H1 (cell line): ENCODE measurements around the gene SLC25A15. TPM values are rescaled to one million over a fixed set of nuclear protein-coding genes. Genes with fewer than 3 reads are reported as not detected.

Source experiments
- CTCF ChIA-PET: fragments of 300-600 bp; sonication (Branson Sonifier 250); formaldehyde crosslinking; loops from one replicate; lab custom pipeline; 2021; ENCODE audit not compliant: partially characterized antibody; lab: Charles Lee
- POLR2A ChIA-PET: fragments of 300-600 bp; sonication (Branson Sonifier 250); formaldehyde crosslinking; loops from one replicate; lab custom pipeline; 2021; ENCODE audit warnings: inconsistent platforms; ENCODE audit not compliant: partially characterized antibody; lab: Charles Lee
- DNase-seq, 2 experiments: peaks; one replicate each; pipeline versions ENCODE4 v3.0.0 to v3.0.0-alpha.2; 2010 to 2022; ENCODE audit warnings: low spot score in 2 of 2, low read depth in 1 of 2, mixed read lengths in 1 of 2
- FAIRE-seq: peaks from 2 replicates; lab custom pipeline; 2011; peaks lifted over from hg19 to GRCh38; lab: Jason Lieb, UNC
- H2AFZ ChIP-seq: 2 replicates; pipeline ENCODE4 v1.8.1; 2012; ENCODE audit warnings: low read length, inconsistent platforms
- H2AK5ac ChIP-seq: 2 replicates; pipeline ENCODE4 v1.6.1; 2013; ENCODE audit warnings: low read depth, low read length
- H2BK120ac ChIP-seq: replicated peaks from 2 replicates; pipeline ENCODE3; 2013; ENCODE audit warnings: low read depth, low read length, inconsistent platforms
- H2BK12ac ChIP-seq: 2 replicates; pipeline ENCODE4 v1.6.1; 2013; ENCODE audit warnings: low read depth, low read length
- H2BK15ac ChIP-seq: 2 replicates; pipeline ENCODE4 v1.6.1; 2013; ENCODE audit warnings: low read length
- H2BK20ac ChIP-seq: 2 replicates; pipeline ENCODE4 v1.6.1; 2013; ENCODE audit warnings: low read length
- H2BK5ac ChIP-seq: 2 replicates; pipeline ENCODE4 v1.6.1; 2013; ENCODE audit warnings: low read depth, low read length
- H3K14ac ChIP-seq: 2 replicates; pipeline ENCODE4 v1.6.1; 2013; ENCODE audit warnings: inconsistent platforms; ENCODE audit not compliant: insufficient read length
- H3K18ac ChIP-seq: 2 replicates; pipeline ENCODE4 v1.6.1; 2013; ENCODE audit warnings: low read length; ENCODE audit errors: extremely low read depth
- H3K23ac ChIP-seq: 2 replicates; pipeline ENCODE4 v1.6.1; 2013; ENCODE audit warnings: inconsistent platforms; ENCODE audit not compliant: insufficient read length
- H3K23me2 ChIP-seq: 2 replicates; pipeline ENCODE4 v1.6.1; 2013; ENCODE audit warnings: low read depth, low read length
- H3K27ac ChIP-seq: 2 replicates; pipeline ENCODE4 v1.6.1; 2011; ENCODE audit warnings: low read depth, low read length, inconsistent platforms
- H3K27me3 ChIP-seq, 4 experiments: replicated peaks in 1 of 4; 1 replicate in 1 of 4; 2 replicates in 3 of 4; pipeline versions ENCODE4 v1.6.1 to v1.8.1; 2011 to 2013; ENCODE audit warnings: low read length in 3 of 4, mild to moderate bottlenecking in 3 of 4, inconsistent platforms in 2 of 4, mixed read lengths in 2 of 4, moderate library complexity in 1 of 4; ENCODE audit not compliant: control insufficient read depth in 3 of 4, insufficient read depth in 3 of 4; ENCODE audit errors: extremely low read depth in 1 of 4
- H3K36me3 ChIP-seq, 4 experiments: 2 replicates each; pipeline versions ENCODE4 v1.6.1 to v1.8.1; 2011 to 2013; ENCODE audit warnings: mild to moderate bottlenecking in 4 of 4, low read length in 3 of 4, moderate library complexity in 2 of 4, control low read depth in 1 of 4, inconsistent platforms in 1 of 4; ENCODE audit not compliant: insufficient read depth in 4 of 4, control insufficient read depth in 2 of 4
- H3K4ac ChIP-seq: replicated peaks from 2 replicates; pipeline ENCODE3; 2013; ENCODE audit warnings: low read length, low read depth, mixed read lengths, inconsistent platforms; ENCODE audit not compliant: insufficient read length
- H3K4me1 ChIP-seq, 4 experiments: replicated peaks in 1 of 4; 1 replicate in 1 of 4; 2 replicates in 3 of 4; pipeline versions ENCODE4 v1.6.1 to v1.8.1; 2011 to 2013; ENCODE audit warnings: low read length in 3 of 4, inconsistent platforms in 2 of 4, mixed read lengths in 1 of 4; ENCODE audit not compliant: insufficient read depth in 4 of 4, control insufficient read depth in 3 of 4
- H3K4me2 ChIP-seq, 2 experiments: 2 replicates each; pipeline versions ENCODE4 v1.6.1 to v1.8.1; 2011 to 2013; ENCODE audit warnings: low read depth in 2 of 2, low read length in 2 of 2, control low read depth in 1 of 2, inconsistent platforms in 1 of 2, mild to moderate bottlenecking in 1 of 2; ENCODE audit not compliant: insufficient read depth in 1 of 2
- H3K4me3 ChIP-seq, 4 experiments: fragments of 200-600, 300-600 bp in 1 of 4; sonication (generic), shearing (Covaris generic), sonication (Bioruptor Twin) in 1 of 4; 2 replicates each; pipeline versions ENCODE4 v1.5.1 to v1.8.1; 2011 to 2016; ENCODE audit warnings: low read length in 4 of 4, low read depth in 3 of 4, control low read depth in 2 of 4, inconsistent platforms in 2 of 4, mild to moderate bottlenecking in 2 of 4, mixed read lengths in 1 of 4, moderate library complexity in 1 of 4; ENCODE audit not compliant: insufficient read depth in 2 of 4; ENCODE audit errors: extremely low read depth in 1 of 4
- H3K56ac ChIP-seq: replicated peaks from 2 replicates; pipeline ENCODE3; 2013; ENCODE audit warnings: low read depth, mild to moderate bottlenecking, mixed read lengths, low read length, inconsistent platforms; ENCODE audit not compliant: insufficient read length
- H3K79me1 ChIP-seq: 2 replicates; pipeline ENCODE4 v1.6.1; 2013; ENCODE audit warnings: low read depth, low read length, control low read depth
- H3K79me2 ChIP-seq, 2 experiments: 2 replicates each; pipeline versions ENCODE4 v1.6.1 to v1.8.1; 2012 to 2013; ENCODE audit warnings: low read length in 2 of 2, mild to moderate bottlenecking in 2 of 2, inconsistent platforms in 1 of 2; ENCODE audit not compliant: insufficient read depth in 2 of 2, control insufficient read depth in 1 of 2
- H3K9ac ChIP-seq, 4 experiments: replicated peaks in 1 of 4; 1 replicate in 1 of 4; 2 replicates in 3 of 4; pipeline versions ENCODE4 v1.6.1 to v1.8.1; 2011 to 2013; ENCODE audit warnings: low read depth in 3 of 4, low read length in 3 of 4, control low read depth in 2 of 4, mild to moderate bottlenecking in 2 of 4, moderate library complexity in 2 of 4, inconsistent platforms in 1 of 4; ENCODE audit errors: extremely low read depth in 1 of 4
- H3K9me3 ChIP-seq, 2 experiments: 2 replicates each; pipeline versions ENCODE4 v1.6.1 to v1.8.1; 2012 to 2013; ENCODE audit warnings: mild to moderate bottlenecking in 2 of 2, moderate library complexity in 2 of 2, control low read depth in 1 of 2, inconsistent platforms in 1 of 2, low read depth in 1 of 2, low read length in 1 of 2, mixed read lengths in 1 of 2; ENCODE audit not compliant: insufficient read depth in 2 of 2
- H4K20me1 ChIP-seq, 2 experiments: replicated peaks in 1 of 2; 2 replicates each; pipeline versions ENCODE3 to v1.8.1; 2011 to 2013; ENCODE audit warnings: inconsistent platforms in 2 of 2, low read length in 2 of 2, mild to moderate bottlenecking in 1 of 2; ENCODE audit not compliant: insufficient read depth in 2 of 2, control insufficient read depth in 1 of 2
- H4K5ac ChIP-seq: 2 replicates; pipeline ENCODE4 v1.6.1; 2013; ENCODE audit warnings: low read length, low read depth, mixed read lengths, inconsistent platforms; ENCODE audit not compliant: insufficient read length
- H4K8ac ChIP-seq: 2 replicates; pipeline ENCODE4 v1.8.0; 2013; ENCODE audit warnings: mild to moderate bottlenecking, moderate library complexity, low read length, inconsistent platforms; ENCODE audit not compliant: insufficient read depth; ENCODE audit errors: extremely low read depth
- H4K91ac ChIP-seq: replicated peaks from 2 replicates; pipeline ENCODE3; 2013; ENCODE audit warnings: low read length, mixed read lengths, inconsistent platforms; ENCODE audit not compliant: insufficient read length
- ASH2L ChIP-seq: fragments of 200-600, 300-600 bp; sonication (generic); IDR thresholded peaks from one replicate; pipeline ENCODE4 v1.7.1; 2017; ENCODE audit warnings: low read length
- BCL11A ChIP-seq, 2 experiments: IDR thresholded peaks; one replicate each; pipeline ENCODE4 v1.6.1; 2011; ENCODE audit warnings: low read depth in 2 of 2, low read length in 2 of 2, mild to moderate bottlenecking in 2 of 2
- BRCA1 ChIP-seq: IDR thresholded peaks from 2 replicates; pipeline ENCODE4 v1.6.1; 2012; ENCODE audit warnings: low read depth, low read length, improper control_type of control experiment
- CBX8 ChIP-seq: fragments of 300-800, 300-1000 bp; sonication (generic); IDR thresholded peaks from 2 replicates; pipeline ENCODE4 v1.7.1; 2016; ENCODE audit warnings: low read depth, low read length, borderline replicate concordance
- CHD1 ChIP-seq: IDR thresholded peaks from 2 replicates; pipeline ENCODE4 v1.6.1; 2012; ENCODE audit warnings: low read depth, low read length, improper control_type of control experiment
- CHD2 ChIP-seq: IDR thresholded peaks from 2 replicates; pipeline ENCODE4 v1.6.1; 2012; ENCODE audit warnings: low read length, improper control_type of control experiment
- CTBP2 ChIP-seq: IDR thresholded peaks from 2 replicates; pipeline ENCODE4 v1.7.0; 2011; ENCODE audit warnings: borderline replicate concordance, mild to moderate bottlenecking, moderate library complexity, mixed read lengths, low read length; ENCODE audit not compliant: insufficient read depth, insufficient read length
- KDM4A ChIP-seq: IDR thresholded peaks from one replicate; pipeline ENCODE4 v1.7.1; 2012; ENCODE audit warnings: low read depth, mild to moderate bottlenecking, moderate library complexity, low read length, inconsistent platforms; ENCODE audit not compliant: severe bottlenecking
- POLR2AphosphoS5 ChIP-seq: IDR thresholded peaks from 2 replicates; pipeline ENCODE4 v1.6.1; 2011; ENCODE audit warnings: low read depth, low read length
- RBBP5 ChIP-seq: IDR thresholded peaks from 2 replicates; pipeline ENCODE4 v1.7.1; 2012; ENCODE audit warnings: low read depth, mild to moderate bottlenecking, inconsistent platforms, low read length, moderate library complexity, borderline replicate concordance
- TAF1 ChIP-seq: IDR thresholded peaks from 2 replicates; pipeline ENCODE4 v1.6.1; 2011; ENCODE audit warnings: mild to moderate bottlenecking, low read depth, low read length
- TBP ChIP-seq: IDR thresholded peaks from 2 replicates; pipeline ENCODE4 v1.6.1; 2011; ENCODE audit warnings: low read depth, low read length, improper control_type of control experiment
- WGBS, 2 experiments: shearing (Covaris generic) in 1 of 2; methylation state at CpG; one replicate each; pipeline versions ENCODE4 v1.1.6 to v1.1.7; 2013 to 2015; ENCODE audit warnings: low lambda C conversion rate in 2 of 2, mixed read lengths in 2 of 2, inconsistent platforms in 1 of 2, low coverage in 1 of 2, missing lambda C conversion rate in 1 of 2; ENCODE audit not compliant: insufficient replicate concordance in 2 of 2, insufficient coverage in 1 of 2, insufficient read length in 1 of 2; ENCODE audit errors: extremely low coverage in 1 of 2, missing lambda C conversion rate in 1 of 2; 5-methylcytosine and 5-hydroxymethylcytosine counted together
- polyA plus RNA-seq, 7 experiments: library from polyadenylated mRNA; depleted of rRNA in 3 of 7; stranded (reverse) in 5 of 7; unstranded in 2 of 7; fragments of >200 nt in 5 of 7; fragments of 200-250 nt in 2 of 7; gene quantifications; 1 replicate in 5 of 7; 2 replicates in 1 of 7; 4 replicates in 1 of 7; pipeline versions ENCODE4 v1.2.1 to v1.2.3, GENCODE V29; 2011 to 2013; ENCODE audit warnings: missing spikeins in 2 of 7, mixed read lengths in 2 of 7
- total RNA-seq: library from RNA; stranded (reverse); fragmentation: NEBNext Ultra II Directional; extraction: Animal tissue kit (Norgen Biotek cat#: 25700); gene quantifications from 2 replicates; pipeline ENCODE4 v1.2.1, GENCODE V29; 2021
- TF ChIP-seq, protein P1 (sequence below), 3 experiments: IDR thresholded peaks; 1 replicate in 2 of 3; 2 replicates in 1 of 3; pipeline versions ENCODE4 v1.5.1 to v1.6.1; 2011; ENCODE audit warnings: low read length in 3 of 3, mild to moderate bottlenecking in 3 of 3, inconsistent platforms in 2 of 3, low read depth in 1 of 3, moderate library complexity in 1 of 3; ENCODE audit not compliant: insufficient read depth in 1 of 3; ENCODE audit errors: control extremely low read depth in 1 of 3

SLC25A15 gene
- total and polyA plus RNA-seq, 2 of the 8 experiments (the other 6 are each of a cell fraction or from before 2014, with no cell fraction given), result 12.4 to 23.4 TPM

DNA sequence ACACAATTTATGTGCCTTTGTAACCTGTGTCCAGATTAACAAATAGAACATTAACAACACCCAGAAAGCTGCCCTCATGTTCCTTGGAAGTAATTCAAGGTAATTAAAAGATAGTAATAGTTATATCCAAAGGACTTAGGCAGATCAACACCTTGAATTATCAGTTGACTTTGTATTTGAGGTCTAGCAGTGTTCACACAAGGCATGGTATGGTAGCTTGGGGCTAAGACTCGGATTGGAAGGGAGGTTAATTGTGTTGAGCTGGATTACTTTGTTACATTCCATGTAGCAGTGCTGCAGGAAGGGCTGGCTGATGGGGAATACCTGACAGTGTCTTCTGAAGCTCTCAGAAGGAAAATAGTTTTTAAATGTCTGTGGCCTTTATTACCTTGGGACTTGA is 16.8 kb downstream of the SLC25A15 start:
- Histone ChIP-seq H3K9me3 (no peaks in the 10 kb centered on the region), H2BK120ac (no peak overlapping the region), H2BK5ac (no peak overlapping the region), H4K8ac (no peak overlapping the region), H3K4ac (no peak overlapping the region), H2BK15ac (no peak overlapping the region), H3K4me2 (no peak overlapping the region), H3K56ac (no peak overlapping the region), H3K27me3 (no peaks in the 10 kb centered on the region), H3K23ac (no peak overlapping the region), H2AK5ac (no peak overlapping the region), H3K79me1 (no peaks in the 10 kb centered on the region; the same call in 1 of the 2 replicates), H2AFZ (no peak overlapping the region), H3K18ac (no peak overlapping the region), H3K36me3 (peaks cover 3 to 23% (median 11%) of the 10 kb centered on the region in 4 experiments; a peak in 7 of 8 replicates), H4K91ac (no peak overlapping the region), H3K9ac (no peak overlapping the region), H4K5ac (no peak overlapping the region), H3K23me2 (no peaks in the 10 kb centered on the region), H2BK12ac (no peak overlapping the region), H4K20me1 (peaks cover 0 to 1% of the 10 kb centered on the region in 2 experiments), H3K4me3 (no peak overlapping the region), H3K4me1 (no peaks in the 10 kb centered on the region), H3K27ac (no peak overlapping the region), H3K14ac (no peak overlapping the region), H3K79me2 (no peaks in the 10 kb centered on the region), H2BK20ac (no peak overlapping the region)
- FAIRE-seq (no peak), DNase-seq (no peak)
- 87% methylated on average over 1 of the region's 1 CpG; no CpG with 5 or more reads in 1 of the 2 experiments for WGBS, 2 experiments
- ChIA-PET POLR2A (no interaction called here), CTCF (no interaction called here)
- TF ChIP-seq TBP (no peak), CHD2 (no peak), BRCA1 (no peak), POLR2AphosphoS5 (no peak), ASH2L (no peak), BCL11A (IDR thresholded peaks at IDR 0.05; ENCODE audit: low read depth in 2 of 2, low read length in 2 of 2) (no peak), TAF1 (no peak), RBBP5 (no peak), CTBP2 (no peak), KDM4A (no peak), CHD1 (no peak), CBX8 (no peak)
- TF ChIP-seq, protein P1, sequence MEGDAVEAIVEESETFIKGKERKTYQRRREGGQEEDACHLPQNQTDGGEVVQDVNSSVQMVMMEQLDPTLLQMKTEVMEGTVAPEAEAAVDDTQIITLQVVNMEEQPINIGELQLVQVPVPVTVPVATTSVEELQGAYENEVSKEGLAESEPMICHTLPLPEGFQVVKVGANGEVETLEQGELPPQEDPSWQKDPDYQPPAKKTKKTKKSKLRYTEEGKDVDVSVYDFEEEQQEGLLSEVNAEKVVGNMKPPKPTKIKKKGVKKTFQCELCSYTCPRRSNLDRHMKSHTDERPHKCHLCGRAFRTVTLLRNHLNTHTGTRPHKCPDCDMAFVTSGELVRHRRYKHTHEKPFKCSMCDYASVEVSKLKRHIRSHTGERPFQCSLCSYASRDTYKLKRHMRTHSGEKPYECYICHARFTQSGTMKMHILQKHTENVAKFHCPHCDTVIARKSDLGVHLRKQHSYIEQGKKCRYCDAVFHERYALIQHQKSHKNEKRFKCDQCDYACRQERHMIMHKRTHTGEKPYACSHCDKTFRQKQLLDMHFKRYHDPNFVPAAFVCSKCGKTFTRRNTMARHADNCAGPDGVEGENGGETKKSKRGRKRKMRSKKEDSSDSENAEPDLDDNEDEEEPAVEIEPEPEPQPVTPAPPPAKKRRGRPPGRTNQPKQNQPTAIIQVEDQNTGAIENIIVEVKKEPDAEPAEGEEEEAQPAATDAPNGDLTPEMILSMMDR (IDR thresholded peaks at IDR 0.05; ENCODE audit: control extremely low read depth in 1 of 3, insufficient read depth in 1 of 3, low read depth in 1 of 3, low read length in 3 of 3), result no peak
